Measurements from ENCODE around the gene RND3. TPM values are rescaled to one million over a fixed set of nuclear protein-coding genes. Genes with fewer than 3 reads are reported as not detected.

Gene RND3
- total RNA-seq, 2 experiments from 2014 or later: not detected

- Histone ChIP-seq H3K27ac (ENCODE audit: low read depth in 1 of 2, low read length in 2 of 2) (no peak overlapping the region), H3K4me3 (ENCODE audit: low read length) (no peak overlapping the region), H3K4me1 (ENCODE audit: insufficient read depth, low read length) (no peaks in the 10 kb centered on the region), H3K27me3 (ENCODE audit: control insufficient read depth in 1 of 2, insufficient read depth in 2 of 2, low read length in 2 of 2) (no peaks in the 10 kb centered on the region), H3K36me3 (ENCODE audit: insufficient read depth, low read length) (no peaks in the 10 kb centered on the region), H3K9me3 (ENCODE audit: control insufficient read depth in 1 of 2, insufficient read depth in 1 of 2, low read length in 2 of 2) (no peaks in the 10 kb centered on the region)
- H3K9me3 Mint-ChIP-seq: peaks cover 3% of the 10 kb centered on the region
- POLR2A ChIA-PET: no interaction called here
- CTCF ChIA-PET: no interaction called here
- DNase-seq (no peak), ATAC-seq (ENCODE audit: poor library complexity) (no peak)
- no peaks in the 10 kb centered on the region for H3K36me3 Mint-ChIP-seq (ENCODE audit: low read depth)
- H3K27me3 Mint-ChIP-seq: no peaks in the 10 kb centered on the region
- H3K4me1 Mint-ChIP-seq (ENCODE audit: low read depth): no peaks in the 10 kb centered on the region
- intact Hi-C loops (cut with DNase I, micrococcal nuclease): no loop called here
- no peak for TF ChIP-seq CTCF (IDR thresholded peaks at IDR 0.05)
- no peak overlapping the region for H3K4me3 Mint-ChIP-seq
- no peak overlapping the region for H3K27ac Mint-ChIP-seq
Measured at GRCh38 chr2:150441784-150442183, 45.7 kb downstream of the RND3 start.

- Histone ChIP-seq H3K27me3 (ENCODE audit: control insufficient read depth in 1 of 2, insufficient read depth in 2 of 2, low read length in 2 of 2) (no peaks in the 10 kb centered on the region), H3K9me3 (ENCODE audit: control insufficient read depth in 1 of 2, insufficient read depth in 1 of 2, low read length in 2 of 2) (no peaks in the 10 kb centered on the region), H3K4me3 (ENCODE audit: low read length) (no peak overlapping the region), H3K27ac (ENCODE audit: low read depth in 1 of 2, low read length in 2 of 2) (no peak overlapping the region), H3K36me3 (ENCODE audit: insufficient read depth, low read length) (no peaks in the 10 kb centered on the region), H3K4me1 (ENCODE audit: insufficient read depth, low read length) (no peaks in the 10 kb centered on the region)
- no peaks in the 10 kb centered on the region for H3K36me3 Mint-ChIP-seq (ENCODE audit: low read depth)
- peaks cover 4% of the 10 kb centered on the region for H3K9me3 Mint-ChIP-seq
- no peaks in the 10 kb centered on the region for H3K4me1 Mint-ChIP-seq (ENCODE audit: low read depth)
- POLR2A ChIA-PET: no interaction called here
- no peak overlapping the region for H3K27ac Mint-ChIP-seq
- no peak overlapping the region for H3K4me3 Mint-ChIP-seq
- DNase-seq (no peak), ATAC-seq (ENCODE audit: poor library complexity) (no peak)
- CTCF ChIA-PET: no interaction called here
- TF ChIP-seq CTCF (IDR thresholded peaks at IDR 0.05): no peak
- intact Hi-C loops (cut with DNase I, micrococcal nuclease): no loop called here
- H3K27me3 Mint-ChIP-seq: no peaks in the 10 kb centered on the region
Measured at GRCh38 chr2:150441226-150441625, 46.2 kb downstream of the RND3 start.

- H3K9me3 ChIP-seq (ENCODE audit: control insufficient read depth in 1 of 2, insufficient read depth in 1 of 2, low read length in 2 of 2): no peaks in the 10 kb centered on the region
- no peak overlapping the region for H3K27ac Mint-ChIP-seq
- DNase-seq (no peak), ATAC-seq (ENCODE audit: poor library complexity) (no peak)
- no peaks in the 10 kb centered on the region for H3K36me3 ChIP-seq (ENCODE audit: insufficient read depth, low read length)
- peaks cover 2% of the 10 kb centered on the region for H3K9me3 Mint-ChIP-seq
- H3K4me1 ChIP-seq (ENCODE audit: insufficient read depth, low read length): no peaks in the 10 kb centered on the region
- intact Hi-C loops (cut with DNase I, micrococcal nuclease): no loop called here
- no peak for TF ChIP-seq CTCF (IDR thresholded peaks at IDR 0.05)
- H3K27me3 ChIP-seq (ENCODE audit: control insufficient read depth in 1 of 2, insufficient read depth in 2 of 2, low read length in 2 of 2): no peaks in the 10 kb centered on the region
- H3K4me1 Mint-ChIP-seq (ENCODE audit: low read depth): no peaks in the 10 kb centered on the region
- ChIA-PET CTCF (no interaction called here), POLR2A (no interaction called here)
- no peak overlapping the region for H3K4me3 Mint-ChIP-seq
- no peaks in the 10 kb centered on the region for H3K36me3 Mint-ChIP-seq (ENCODE audit: low read depth)
- H3K4me3 ChIP-seq (ENCODE audit: low read length): no peak overlapping the region
- no peak overlapping the region for H3K27ac ChIP-seq (ENCODE audit: low read depth in 1 of 2, low read length in 2 of 2)
- H3K27me3 Mint-ChIP-seq: no peaks in the 10 kb centered on the region
Measured at GRCh38 chr2:150438654-150439053, 48.8 kb downstream of the RND3 start.
